GM12872 (cell line): ENCODE measurements around the gene TBC1D10A.

ENCODE experiments used
- CTCF ChIP-seq: IDR thresholded peaks from 3 replicates; pipeline ENCODE4 v1.5.1; 2011; ENCODE audit warnings: low read depth, mild to moderate bottlenecking, low read length, moderate library complexity; ENCODE audit not compliant: insufficient read depth

The TBC1D10A gene

GRCh38 chr22:30247561-30247960 lies 79.2 kb downstream of the TBC1D10A start:
- no peak for TF ChIP-seq CTCF

GRCh38 chr22:30246814-30247376 lies 79.8 kb downstream of the TBC1D10A start:
- TF ChIP-seq CTCF: no peak

GRCh38 chr22:30245985-30246813 lies 80.5 kb downstream of the TBC1D10A start, which contains the start of gene LIF:
Gene LIF (minus strand): TSS chr22:30246759. CDS start chr22:30246695, 64 bp downstream.
- peak; percentile 30; the same call in 1 of the 3 replicates for TF ChIP-seq CTCF

- no peak for TF ChIP-seq CTCF
Measured at GRCh38 chr22:30245181-30245984, 81.4 kb downstream of the TBC1D10A start.

GRCh38 chr22:30244641-30245040 lies 82.1 kb downstream of the TBC1D10A start:
- no peak for TF ChIP-seq CTCF

- TF ChIP-seq CTCF: no peak
Measured at GRCh38 chr22:30244066-30244465, 82.7 kb downstream of the TBC1D10A start.

- no peak for TF ChIP-seq CTCF
Measured at GRCh38 chr22:30243661-30244060, 83.1 kb downstream of the TBC1D10A start.
